Mucosa of descending colon (tissue), 3 donors: ENCODE results near the gene AIP. TPM values are rescaled to one million over a fixed set of nuclear protein-coding genes. Genes with fewer than 3 reads are reported as not detected.

ENCODE experiments used
- ATAC-seq: fragments of 200-7000 bp; cut with Tn5 transposase; one replicate; pipeline ENCODE4 v1.9.1; 2020; ENCODE audit warnings: mild to moderate bottlenecking, moderate library complexity
- DNase-seq, 3 donors: peaks; one replicate each; pipeline ENCODE4 v3.0.0-alpha.2; 2020
- H3K36me3 ChIP-seq: fragments of 200-600 bp; one replicate; pipeline ENCODE4 v1.8.0; 2021; ENCODE audit warnings: low read depth, mild to moderate bottlenecking
- H3K4me1 ChIP-seq: fragments of 200-600 bp; one replicate; pipeline ENCODE4 v1.8.0; 2021; ENCODE audit warnings: low read depth, mild to moderate bottlenecking
- H3K4me3 ChIP-seq: fragments of 200-600 bp; one replicate; pipeline ENCODE4 v1.8.0; 2021; ENCODE audit warnings: mild to moderate bottlenecking
- H3K9me3 ChIP-seq: fragments of 200-600 bp; one replicate; pipeline ENCODE4 v1.8.0; 2021; ENCODE audit warnings: mild to moderate bottlenecking
- CTCF ChIP-seq: fragments of 200-600 bp; IDR thresholded peaks from one replicate; pipeline ENCODE4 v1.8.0; 2022; ENCODE audit warnings: antibody characterized with exemption, mild to moderate bottlenecking
- intact Hi-C, 2 donors: fragments of 100-400 bp; cut with DNase I in 1 of 2; cut with micrococcal nuclease in 1 of 2; formaldehyde crosslinking; loops; one replicate each; pipeline versions ENCODE4 v1.11.0 to v1.11.1; 2022; cut with DNase I, micrococcal nuclease
- total RNA-seq, 3 donors: library from RNA; stranded (reverse); fragmentation: NEBNext Ultra II Directional in 2 of 3; extraction: Animal tissue kit (Norgen Biotek cat#: 25700) in 2 of 3; gene quantifications; one replicate each; pipeline versions ENCODE4 v1.2.1 to v1.2.4, GENCODE V29; 2021 to 2023
- donor health status: DM: no; HTN: no; CAD: no; lungs with moderate emphysema.
- donor health status: DM: no; HTN: no; CAD: no.
- donor health status: DM: no; HTN: yes; CAD: no.

The AIP gene
- total RNA-seq, 3 donors from 2014 or later = 33.7 to 84.9 (median 52.2) TPM

- intact Hi-C loops = no loop called here
- DNase-seq (peak in 1 of 3 donors; percentile 67), ATAC-seq (peak; percentile 2)
- peaks cover 19% of the 10 kb centered on the region for H3K4me1 ChIP-seq
- H3K9me3 ChIP-seq = no peaks in the 10 kb centered on the region
- no peak overlapping the region for H3K4me3 ChIP-seq
- H3K36me3 ChIP-seq = no peaks in the 10 kb centered on the region
- no peak for TF ChIP-seq CTCF
Observed at GRCh38 chr11:67439321-67440228, 43.3 kb upstream of the AIP start.

GRCh38 chr11:67440229-67441097 is 42.4 kb upstream of the AIP start:
- peaks cover 19% of the 10 kb centered on the region for H3K4me1 ChIP-seq

GRCh38 chr11:67441098-67441563 is 41.7 kb upstream of the AIP start:
- TF ChIP-seq CTCF = no peak
- no peaks in the 10 kb centered on the region for H3K9me3 ChIP-seq
- no peaks in the 10 kb centered on the region for H3K36me3 ChIP-seq
- DNase-seq (no peak), ATAC-seq (no peak)
- H3K4me1 ChIP-seq = peaks cover 19% of the 10 kb centered on the region
- H3K4me3 ChIP-seq = no peak overlapping the region
- intact Hi-C loops = no loop called here

More at GRCh38 chr11:67440229-67441097, 42.4 kb upstream of the AIP start:
- Histone ChIP-seq H3K9me3 (no peaks in the 10 kb centered on the region), H3K36me3 (no peaks in the 10 kb centered on the region), H3K4me3 (no peak overlapping the region)
- TF ChIP-seq CTCF = no peak
- intact Hi-C loops = no loop called here
- no peak for ATAC-seq
- no peak for DNase-seq

- no peak for DNase-seq
- no peak overlapping the region for H3K4me3 ChIP-seq
Observed at GRCh38 chr11:67441731-67442351, 41.0 kb upstream of the AIP start.

More at GRCh38 chr11:67441731-67442351, 41.0 kb upstream of the AIP start:
- intact Hi-C loops = no loop called here
- no peak for TF ChIP-seq CTCF
- ATAC-seq = no peak
- H3K4me1 ChIP-seq = peaks cover 19% of the 10 kb centered on the region
- H3K9me3 ChIP-seq = no peaks in the 10 kb centered on the region
- H3K36me3 ChIP-seq = no peaks in the 10 kb centered on the region
